K562 (cell line): Measurements from ENCODE around the gene SAXO1. TPM values are rescaled to one million over a fixed set of nuclear protein-coding genes. Genes with fewer than 3 reads are reported as not detected.

Source experiments
- ATAC-seq: fragments of 200-7000 bp; cut with Tn5 transposase; 3 replicates; pipeline ENCODE4 v1.9.1; 2020; ENCODE audit warnings: moderate library complexity
- BruUV-seq: library from RNA; stranded (reverse); fragments of 400-500 nt; replicated peaks from 2 replicates; lab custom pipeline; 2021; lab: Mats Ljungman, UMichigan
- CTCF ChIA-PET: fragments of 300-600 bp; formaldehyde crosslinking; extraction: SDS; loops from one replicate; lab custom pipeline; 2021; ENCODE audit warnings: low intra/inter-chr PET ratio; lab: Yijun Ruan, JAX
- POLR2A ChIA-PET: fragments of 300-600, 350-650 bp; sonication (Branson Sonifier 250); formaldehyde crosslinking; extraction: SDS; loops from one replicate; lab custom pipeline; 2021; ENCODE audit warnings: antibody characterized with exemption, inconsistent platforms; lab: Yijun Ruan, JAX
- DNase-seq, 4 experiments: peaks; one replicate each; pipeline versions ENCODE4 v3.0.0 to v3.0.0-alpha.2; 2011 to 2018; ENCODE audit warnings: low spot score in 3 of 4, mixed read lengths in 3 of 4; ENCODE audit errors: extremely low read depth in 1 of 4
- FAIRE-seq: peaks from 2 replicates; lab custom pipeline; 2011; peaks lifted over from hg19 to GRCh38; lab: Jason Lieb, UNC
- H2AFZ ChIP-seq: 2 replicates; pipeline ENCODE4 v1.6.0; 2011; ENCODE audit warnings: low read depth, low read length, control low read depth, inconsistent platforms
- H3K27ac ChIP-seq: fragments of 200-600 bp; 3 replicates; pipeline ENCODE4 v1.8.0; 2011; ENCODE audit warnings: low read depth, mild to moderate bottlenecking, control low read depth, inconsistent platforms, low read length, moderate library complexity, mixed read lengths; ENCODE audit errors: extremely low read depth
- H3K27me3 ChIP-seq, 2 experiments: fragments of 300-600 bp in 1 of 2; 2 replicates in 1 of 2; 3 replicates in 1 of 2; pipeline versions ENCODE4 v1.6.0 to v1.8.0; 2011; ENCODE audit warnings: inconsistent platforms in 2 of 2, low read length in 2 of 2, mild to moderate bottlenecking in 1 of 2, mixed read lengths in 1 of 2, moderate library complexity in 1 of 2; ENCODE audit not compliant: control insufficient read depth in 2 of 2, insufficient read depth in 2 of 2
- H3K36me3 ChIP-seq: fragments of 300-600 bp; 3 replicates; pipeline ENCODE4 v1.8.0; 2011; ENCODE audit warnings: mild to moderate bottlenecking, low read length, inconsistent platforms; ENCODE audit not compliant: control insufficient read depth, insufficient read depth
- H3K4me1 ChIP-seq, 2 experiments: fragments of 200-600 bp in 1 of 2; replicated peaks in 1 of 2; 2 replicates in 1 of 2; 3 replicates in 1 of 2; pipeline versions ENCODE4 v1.5.1 to v1.8.0; 2011; ENCODE audit warnings: inconsistent platforms in 2 of 2, low read length in 2 of 2, mild to moderate bottlenecking in 1 of 2, mixed read lengths in 1 of 2, moderate library complexity in 1 of 2; ENCODE audit not compliant: control insufficient read depth in 2 of 2, insufficient read depth in 2 of 2
- H3K4me2 ChIP-seq: 2 replicates; pipeline ENCODE4 v1.6.1; 2011; ENCODE audit warnings: low read length, control low read depth, inconsistent platforms, mixed read lengths; ENCODE audit not compliant: insufficient read depth
- H3K4me3 ChIP-seq: fragments of 200-600 bp; sonication (generic), shearing (Covaris generic); 2 replicates; pipeline ENCODE4 v1.5.1; 2016; ENCODE audit warnings: control low read depth, inconsistent platforms
- H3K79me2 ChIP-seq: fragments of 200-600 bp; 3 replicates; pipeline ENCODE4 v1.8.0; 2011; ENCODE audit warnings: low read length, inconsistent platforms; ENCODE audit not compliant: control insufficient read depth, insufficient read depth
- H3K9ac ChIP-seq, 2 experiments: 2 replicates each; pipeline versions ENCODE4 v1.6.0 to v1.6.1; 2011; ENCODE audit warnings: low read depth in 2 of 2, low read length in 2 of 2, control low read depth in 1 of 2, inconsistent platforms in 1 of 2, mild to moderate bottlenecking in 1 of 2, mixed read lengths in 1 of 2; ENCODE audit not compliant: insufficient read depth in 1 of 2
- H3K9me1 ChIP-seq: one replicate; pipeline ENCODE4 v1.6.0; 2011; ENCODE audit warnings: inconsistent platforms, mild to moderate bottlenecking, low read length, moderate library complexity; ENCODE audit not compliant: control insufficient read depth, insufficient read depth
- H3K9me3 ChIP-seq: replicated peaks from 2 replicates; pipeline ENCODE4 v1.5.1; 2011; ENCODE audit warnings: low read depth, low read length, inconsistent platforms; ENCODE audit not compliant: control insufficient read depth, insufficient read depth
- H4K20me1 ChIP-seq: replicated peaks from 2 replicates; pipeline ENCODE4 v1.6.1; 2011; ENCODE audit warnings: low read length, inconsistent platforms, mixed read lengths; ENCODE audit not compliant: control insufficient read depth, insufficient read depth
- ATF1 ChIP-seq, 2 experiments: fragments of 450-650 bp in 1 of 2; IDR thresholded peaks; 2 replicates each; pipeline ENCODE4 v1.6.1; 2016; ENCODE audit warnings: missing compliant biosample characterization in 1 of 2, missing genetic modification characterization in 1 of 2
- CREB1 ChIP-seq, 2 experiments: sonication (generic) in 1 of 2; formaldehyde crosslinking in 1 of 2; IDR thresholded peaks; 2 replicates each; pipeline versions ENCODE4 v1.6.1 to v1.8.0; 2012 to 2022; ENCODE audit warnings: inconsistent platforms in 1 of 2, mild to moderate bottlenecking in 1 of 2, missing genetic modification reagents in 1 of 2, moderate library complexity in 1 of 2
- MAZ ChIP-seq, 2 experiments: fragments of 450-650 bp in 1 of 2; sonication (generic) in 1 of 2; formaldehyde crosslinking; IDR thresholded peaks in 1 of 2; conservative IDR thresholded peaks in 1 of 2; 2 replicates each; pipeline versions ENCODE4 v1.4.0 to v1.5.0; 2020; ENCODE audit warnings: mild to moderate bottlenecking in 1 of 2, missing genetic modification reagents in 1 of 2
- POLR3A ChIP-seq: IDR thresholded peaks from 2 replicates; pipeline ENCODE4 v1.6.1; 2011; ENCODE audit warnings: borderline replicate concordance, mild to moderate bottlenecking, moderate library complexity; ENCODE audit not compliant: insufficient read length, insufficient read depth; ENCODE audit errors: extremely low read depth
- RAD21 ChIP-seq, 2 experiments: fragments of 250-450 bp in 1 of 2; fragments of 450-650 bp in 1 of 2; sonication (Bioruptor Pico) in 1 of 2; formaldehyde crosslinking in 1 of 2; IDR thresholded peaks in 1 of 2; conservative IDR thresholded peaks in 1 of 2; 2 replicates each; pipeline versions ENCODE4 v1.4.0 to v1.8.0; 2020 to 2022; ENCODE audit warnings: mild to moderate bottlenecking in 2 of 2, moderate library complexity in 1 of 2
- RFX7 ChIP-seq: fragments of 250-450 bp; sonication (Bioruptor Pico); IDR thresholded peaks from 2 replicates; pipeline ENCODE4 v1.5.1; 2021; ENCODE audit warnings: mild to moderate bottlenecking
- SNRNP70 ChIP-seq: fragments of 200-400 bp; formaldehyde crosslinking; optimal IDR thresholded peaks from 2 replicates; pipeline ENCODE3; 2017; ENCODE audit warnings: low read depth, low read length
- TFE3 ChIP-seq: fragments of 450-650 bp; formaldehyde crosslinking; IDR thresholded peaks from 2 replicates; pipeline ENCODE4 v1.4.0; 2020; ENCODE audit warnings: mild to moderate bottlenecking, mixed read lengths
- ZBTB12 ChIP-seq: fragments of 250-450 bp; sonication (Bioruptor Pico); IDR thresholded peaks from 2 replicates; pipeline ENCODE4 v1.4.0; 2020
- ZBTB7A ChIP-seq: IDR thresholded peaks from 2 replicates; pipeline ENCODE4 v1.6.1; 2011; ENCODE audit warnings: low read depth, mild to moderate bottlenecking, low read length, moderate library complexity, borderline replicate concordance; ENCODE audit not compliant: control insufficient read depth
- ZNF133 ChIP-seq: fragments of 250-450 bp; sonication (Bioruptor Pico); IDR thresholded peaks from 2 replicates; pipeline ENCODE4 v1.4.0; 2020; ENCODE audit warnings: mild to moderate bottlenecking
- WGBS: fragments of 100-300 bp; shearing (Covaris generic); methylation state at CpG from one replicate; pipeline ENCODE4 v1.1.6; 2016; ENCODE audit warnings: low coverage, mixed read lengths; ENCODE audit not compliant: insufficient coverage; ENCODE audit errors: missing lambda C conversion rate; 5-methylcytosine and 5-hydroxymethylcytosine counted together
- in situ Hi-C: fragments of 300-500 bp; cut with MboI; formaldehyde crosslinking; loops from 4 replicates; pipeline ENCODE4 v1.15.0; 2018; ENCODE audit warnings: inconsistent platforms, mixed read lengths
- intact Hi-C: fragments of 100-400 bp; cut with micrococcal nuclease; formaldehyde crosslinking; loops from 2 replicates; pipeline ENCODE4 v1.14.2; 2022
- polyA plus RNA-seq, 8 experiments: library from polyadenylated mRNA; depleted of rRNA in 4 of 8; stranded (reverse) in 5 of 8; unstranded in 3 of 8; fragments of >200 nt; fragmentation: Nextera tagmentation in 2 of 8; fragmentation: Illumina TruSeq in 1 of 8; extraction: Ambion mirVana in 2 of 8; extraction: Trizol in 1 of 8; gene quantifications; 2 replicates each; pipeline versions ENCODE4 v1.2.1 to v1.2.3, GENCODE V29; 2011 to 2014; ENCODE audit warnings: inconsistent platforms in 1 of 8, missing spikeins in 1 of 8
- total RNA-seq, 7 experiments: library from RNA; depleted of rRNA in 6 of 7; stranded (reverse); fragments of >200 nt in 6 of 7; fragmentation: Illumina TruSeq in 2 of 7; extraction: Trizol in 2 of 7; gene quantifications; 2 replicates each; pipeline versions ENCODE4 v1.2.1 to v1.2.3, GENCODE V29; 2011 to 2021; ENCODE audit warnings: low replicate concordance in 1 of 7
- TF ChIP-seq, protein P1 (sequence below): fragments of 450-650 bp; formaldehyde crosslinking; IDR thresholded peaks from 2 replicates; pipeline ENCODE4 v1.4.0; 2022; ENCODE audit warnings: mild to moderate bottlenecking, moderate library complexity

The SAXO1 gene
- total and polyA plus RNA-seq, 9 of the 15 experiments (the other 6 are each of a cell fraction or from before 2014, with no cell fraction given), result 0.04 TPM; not detected in 8

DNA sequence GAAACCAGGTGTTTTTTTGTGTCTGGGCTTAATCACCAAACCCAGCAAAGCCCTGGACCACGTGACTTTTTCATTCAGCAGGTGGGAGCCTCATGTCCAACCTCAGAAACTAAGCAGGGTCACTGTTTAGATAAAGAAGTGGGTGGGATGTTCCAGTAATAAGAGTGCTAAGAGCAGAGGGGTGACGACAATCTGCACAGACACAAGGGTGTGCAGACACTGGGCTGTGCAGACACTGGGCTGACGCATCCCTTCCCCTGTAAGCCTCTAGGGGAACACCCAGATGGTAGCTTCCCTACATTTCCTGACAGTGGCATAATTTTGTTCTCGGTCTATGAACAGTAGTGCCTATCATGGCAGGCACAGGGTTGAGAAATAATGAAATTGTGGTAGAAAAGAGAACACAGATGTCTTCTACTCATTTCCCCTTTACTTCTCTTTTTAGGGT, 85.1 kb downstream of the SAXO1 start:
- in situ Hi-C loops (no loop called here), intact Hi-C loops (no loop called here)
- peak; percentile 49; the same call in 1 of the 3 replicates for ATAC-seq
- no peaks in the 10 kb centered on the region for H3K36me3 ChIP-seq
- no peak overlapping the region for H3K4me2 ChIP-seq
- no peak overlapping the region for H2AFZ ChIP-seq
- no peak for DNase-seq
- no peaks in the 10 kb centered on the region for H3K27me3 ChIP-seq
- ChIA-PET POLR2A (no interaction called here), CTCF (no interaction called here)
- no peaks in the 10 kb centered on the region for H3K4me1 ChIP-seq
- H4K20me1 ChIP-seq, result no peaks in the 10 kb centered on the region
- no TSS peak for BruUV-seq
- no peak overlapping the region for H3K9ac ChIP-seq
- H3K9me3 ChIP-seq, result no peaks in the 10 kb centered on the region
- no peak for FAIRE-seq
- H3K9me1 ChIP-seq, result no peaks in the 10 kb centered on the region
- H3K79me2 ChIP-seq, result no peaks in the 10 kb centered on the region
- no peak overlapping the region for H3K27ac ChIP-seq
- WGBS, result 4% methylated on average over 4 of the region's 4 CpGs
- H3K4me3 ChIP-seq, result no peak overlapping the region
- TF ChIP-seq POLR3A (no peak), ZBTB7A (no peak), ZNF133 (CRISPR knock-in tag) (no peak), ATF1 (CRISPR knock-in tag; IDR thresholded peaks at IDR 0.05) (no peak), ATF1 (tag; IDR thresholded peaks at IDR 0.05) (no peak), RFX7 (CRISPR knock-in tag) (no peak), RAD21 (CRISPR knock-in tag; conservative IDR thresholded peaks at IDR 0.05 in 1 of 2, IDR thresholded peaks at IDR 0.05 in 1 of 2) (no peak), CREB1 (IDR thresholded peaks at IDR 0.05) (no peak), CREB1 (CRISPR knock-in tag; IDR thresholded peaks at IDR 0.05) (no peak), SNRNP70 (no peak), MAZ (CRISPR knock-in tag; conservative IDR thresholded peaks at IDR 0.05 in 1 of 2, IDR thresholded peaks at IDR 0.05 in 1 of 2) (no peak), ZBTB12 (no peak), TFE3 (CRISPR knock-in tag) (peak; percentile 26; the same call in 1 of the 2 replicates)
- TF ChIP-seq, protein P1, sequence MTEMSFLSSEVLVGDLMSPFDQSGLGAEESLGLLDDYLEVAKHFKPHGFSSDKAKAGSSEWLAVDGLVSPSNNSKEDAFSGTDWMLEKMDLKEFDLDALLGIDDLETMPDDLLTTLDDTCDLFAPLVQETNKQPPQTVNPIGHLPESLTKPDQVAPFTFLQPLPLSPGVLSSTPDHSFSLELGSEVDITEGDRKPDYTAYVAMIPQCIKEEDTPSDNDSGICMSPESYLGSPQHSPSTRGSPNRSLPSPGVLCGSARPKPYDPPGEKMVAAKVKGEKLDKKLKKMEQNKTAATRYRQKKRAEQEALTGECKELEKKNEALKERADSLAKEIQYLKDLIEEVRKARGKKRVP (CRISPR knock-in tag), result no peak
